Activated CD4-positive, alpha-beta T cell treated with anti-CD3 and anti-CD28 coated beads, Interleukin-2, amount 10 ng/mL, durations not matched to agents 24 days and 14 days (primary cell): ENCODE results near the gene RPS6KA5. TPM values are rescaled to one million over a fixed set of nuclear protein-coding genes. Genes with fewer than 3 reads are reported as not detected.
"Not testable (repeated sequence)": the region's sequence is repeated elsewhere in the genome, so short reads cannot be mapped to it uniquely, and the experiment has no call there.

ENCODE experiments used
- DNase-seq: peaks from one replicate; pipeline ENCODE4 v3.0.0; 2022
- H3K27ac Mint-ChIP-seq: one replicate; pipeline ENCODE4 v1.8.0; 2022; ENCODE audit warnings: mild to moderate bottlenecking, mixed read lengths
- H3K27me3 Mint-ChIP-seq: one replicate; pipeline ENCODE4 v1.8.0; 2022; ENCODE audit warnings: mixed read lengths
- H3K36me3 Mint-ChIP-seq: one replicate; pipeline ENCODE4 v1.8.0; 2022; ENCODE audit warnings: low read depth, mild to moderate bottlenecking, mixed read lengths
- H3K4me1 Mint-ChIP-seq: one replicate; pipeline ENCODE4 v1.8.0; 2021; ENCODE audit warnings: mixed read lengths
- H3K4me3 Mint-ChIP-seq: one replicate; pipeline ENCODE4 v1.8.0; 2022; ENCODE audit warnings: mild to moderate bottlenecking, moderate library complexity, mixed read lengths
- H3K9me3 Mint-ChIP-seq: one replicate; pipeline ENCODE4 v1.8.0; 2021; ENCODE audit warnings: mixed read lengths
- intact Hi-C: fragments of 100-400 bp; cut with micrococcal nuclease; formaldehyde crosslinking; loops from one replicate; pipeline ENCODE4 v1.15.1; 2023
- total RNA-seq: library from RNA; stranded (reverse); gene quantifications from 2 replicates; pipeline ENCODE4 v1.2.3, GENCODE V29; 2022

RPS6KA5 gene
- total RNA-seq, 1 donor from 2014 or later, result 13.8 TPM

DNA sequence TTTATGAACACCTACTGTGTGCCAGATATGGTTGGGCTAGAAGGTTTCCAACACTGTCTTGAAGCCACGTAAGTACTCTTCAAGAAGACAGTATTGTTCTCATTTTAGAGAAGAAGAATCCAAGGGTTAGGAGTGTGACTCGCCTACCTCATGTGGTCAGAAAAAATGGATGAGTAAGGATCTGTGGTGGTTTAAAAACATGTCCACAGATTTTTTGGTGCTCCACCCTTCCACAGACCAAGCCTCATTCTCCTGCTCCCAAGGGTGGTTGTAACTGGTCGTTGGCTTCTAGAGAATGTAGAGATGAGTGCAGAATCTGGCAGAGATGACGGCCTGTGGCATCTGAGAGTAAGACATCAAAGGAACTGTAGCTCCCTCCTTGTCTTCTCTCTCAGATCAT lies 213.9 kb downstream of the RPS6KA5 start:
- intact Hi-C loops, result no loop called here
- DNase-seq, result no peak
- H3K27ac Mint-ChIP-seq, result no peak overlapping the region
- H3K36me3 Mint-ChIP-seq, result no peaks in the 10 kb centered on the region
- no peaks in the 10 kb centered on the region for H3K27me3 Mint-ChIP-seq
- H3K4me1 Mint-ChIP-seq, result peaks cover 6% of the 10 kb centered on the region
- no peak overlapping the region for H3K4me3 Mint-ChIP-seq
- no peaks in the 10 kb centered on the region for H3K9me3 Mint-ChIP-seq

GRCh38 chr14:90844321-90844720 lies 216.1 kb downstream of the RPS6KA5 start:
- intact Hi-C loops, result no loop called here
- DNase-seq, result peak; percentile 54
- Mint-ChIP-seq H3K4me1 (peaks cover 6% of the 10 kb centered on the region), H3K27me3 (no peaks in the 10 kb centered on the region), H3K27ac (no peak overlapping the region), H3K9me3 (no peaks in the 10 kb centered on the region), H3K4me3 (no peak overlapping the region), H3K36me3 (no peaks in the 10 kb centered on the region)

DNA sequence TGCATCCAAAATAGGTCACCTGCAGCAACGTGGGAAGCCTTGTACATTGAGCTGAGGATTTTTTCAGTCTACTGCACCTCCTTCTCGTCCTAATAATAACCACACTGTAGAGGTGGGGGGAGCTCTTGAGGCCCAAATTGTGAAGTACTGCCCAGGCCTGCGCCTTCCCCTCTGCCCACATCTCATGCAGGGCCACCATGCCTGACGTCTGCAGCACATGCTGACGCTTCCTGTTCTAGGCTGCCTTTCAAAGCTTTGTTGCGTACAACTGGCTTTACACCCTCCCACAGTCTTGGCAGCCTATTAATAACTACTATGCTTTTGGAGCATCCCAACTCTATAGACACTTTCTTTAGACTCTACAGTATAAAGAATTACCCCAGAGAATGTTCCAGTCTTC lies 217.7 kb downstream of the RPS6KA5 start:
- Mint-ChIP-seq H3K36me3 (no peaks in the 10 kb centered on the region), H3K27me3 (no peaks in the 10 kb centered on the region), H3K4me3 (no peak overlapping the region), H3K9me3 (no peaks in the 10 kb centered on the region), H3K27ac (no peak overlapping the region), H3K4me1 (peaks cover 6% of the 10 kb centered on the region)
- no peak for DNase-seq
- intact Hi-C loops, result no loop called here

DNA sequence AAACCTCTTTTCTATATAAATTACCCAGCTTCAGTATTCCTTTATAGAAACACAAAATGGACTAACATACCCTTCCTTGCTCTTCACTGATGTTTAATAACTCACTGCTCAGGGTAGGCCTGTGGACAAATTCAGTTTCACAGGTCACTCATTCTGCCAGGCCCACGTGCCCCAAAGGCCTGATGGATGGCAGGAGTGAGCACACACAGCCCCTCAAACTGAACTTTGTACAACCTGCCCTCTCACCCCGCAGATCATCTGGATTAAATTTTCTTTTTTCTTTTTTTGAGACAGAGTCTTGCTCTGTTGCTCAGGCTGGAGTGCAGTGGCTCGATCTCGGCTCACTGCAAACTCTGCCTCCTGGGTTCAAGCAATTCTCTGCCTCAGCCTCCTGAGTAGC lies 219.8 kb downstream of the RPS6KA5 start:
- intact Hi-C loops, H3K27me3 Mint-ChIP-seq, H3K9me3 Mint-ChIP-seq, DNase-seq, H3K4me3 Mint-ChIP-seq, H3K36me3 Mint-ChIP-seq, H3K27ac Mint-ChIP-seq: not testable (repeated sequence)
- H3K4me1 Mint-ChIP-seq, result peaks cover 16% of the 10 kb centered on the region

DNA sequence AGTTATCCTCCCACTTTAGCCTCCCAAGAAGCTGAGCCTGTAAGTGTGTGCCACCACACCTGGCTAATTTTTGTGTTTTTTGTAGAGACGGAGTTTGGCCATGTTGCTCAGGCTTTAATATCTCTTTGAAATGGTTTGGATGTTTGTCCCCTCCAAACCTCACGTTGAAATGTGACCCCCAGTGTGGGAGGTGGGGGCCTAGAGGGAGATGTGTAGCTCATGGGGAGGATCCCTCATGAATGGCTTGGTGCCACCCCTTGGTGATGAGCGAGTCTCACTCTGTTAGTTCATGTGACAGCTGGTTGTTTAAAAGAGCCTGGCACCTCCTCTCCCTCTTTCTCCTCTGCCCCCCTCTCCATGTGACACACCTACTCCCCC lies 220.6 kb downstream of the RPS6KA5 start:
- Mint-ChIP-seq H3K27ac (no peak overlapping the region), H3K36me3 (no peaks in the 10 kb centered on the region), H3K27me3 (peaks cover 8% of the 10 kb centered on the region), H3K4me1 (peaks cover 19% of the 10 kb centered on the region), H3K4me3 (no peak overlapping the region), H3K9me3 (no peaks in the 10 kb centered on the region)
- intact Hi-C loops, result no loop called here
- DNase-seq, result no peak

DNA sequence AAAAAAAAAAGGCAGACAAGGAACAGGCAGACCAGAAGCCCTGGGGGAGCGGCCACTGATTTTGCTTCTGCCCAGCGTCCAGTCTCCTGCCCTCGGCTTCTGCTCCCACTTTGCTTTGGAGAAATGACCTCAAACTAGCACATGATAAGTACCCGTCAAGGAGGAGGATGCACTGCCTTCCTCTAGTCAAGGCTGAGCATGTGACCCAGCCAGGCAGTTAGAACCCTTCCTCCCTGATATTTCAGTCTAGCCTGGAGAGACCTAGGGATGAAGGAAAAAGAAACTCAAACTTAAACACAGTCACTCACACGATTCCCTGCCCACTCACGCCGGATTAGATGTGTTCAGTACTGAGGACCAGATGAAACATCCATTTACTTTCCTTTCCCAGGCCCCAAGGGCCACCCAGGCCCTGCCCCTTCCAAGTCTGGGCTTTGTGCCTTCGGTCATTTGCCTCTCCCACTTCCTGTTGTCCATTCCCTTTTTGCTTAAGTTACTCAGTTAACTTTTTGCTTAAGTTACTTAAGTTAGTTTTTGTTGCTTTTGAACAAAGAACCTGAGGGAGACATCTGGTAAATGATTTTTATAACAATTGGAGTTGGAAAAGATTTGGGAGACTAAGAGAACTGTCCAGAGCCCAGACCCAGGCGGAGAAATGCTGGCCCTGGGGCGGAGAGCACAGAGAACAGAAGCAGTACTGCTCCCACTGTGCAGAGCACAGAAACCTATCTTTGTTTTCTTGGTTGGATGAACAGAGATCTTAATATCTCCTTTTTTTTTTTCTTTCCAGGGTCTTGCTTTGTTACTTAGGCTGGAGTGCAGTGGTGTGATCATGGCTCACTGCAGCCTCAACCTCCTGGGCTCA lies 221.2 kb downstream of the RPS6KA5 start:
- no peak overlapping the region for H3K27ac Mint-ChIP-seq

GRCh38 chr14:90838531-90838930 lies 221.9 kb downstream of the RPS6KA5 start:
- H3K4me3 Mint-ChIP-seq, H3K27me3 Mint-ChIP-seq, intact Hi-C loops, DNase-seq, H3K36me3 Mint-ChIP-seq, H3K9me3 Mint-ChIP-seq, H3K27ac Mint-ChIP-seq: not testable (repeated sequence)
- H3K4me1 Mint-ChIP-seq, result peaks cover 18% of the 10 kb centered on the region

More for the DNA sequence above, 221.2 kb downstream of the RPS6KA5 start:
- H3K27me3 Mint-ChIP-seq, result peaks cover 9% of the 10 kb centered on the region
- DNase-seq, result no peak
- no peak overlapping the region for H3K4me3 Mint-ChIP-seq
- intact Hi-C loops, result no loop called here
- H3K4me1 Mint-ChIP-seq, result peaks cover 18% of the 10 kb centered on the region
- H3K9me3 Mint-ChIP-seq, result no peaks in the 10 kb centered on the region
- H3K36me3 Mint-ChIP-seq, result no peaks in the 10 kb centered on the region

- Mint-ChIP-seq H3K4me3 (no peak overlapping the region), H3K27me3 (peaks cover 9% of the 10 kb centered on the region), H3K36me3 (no peaks in the 10 kb centered on the region), H3K9me3 (no peaks in the 10 kb centered on the region), H3K4me1 (peaks cover 13% of the 10 kb centered on the region), H3K27ac (no peak overlapping the region)
- DNase-seq, result no peak
- intact Hi-C loops, result no loop called here
Observed at GRCh38 chr14:90837355-90837754, 223.1 kb downstream of the RPS6KA5 start.

DNA sequence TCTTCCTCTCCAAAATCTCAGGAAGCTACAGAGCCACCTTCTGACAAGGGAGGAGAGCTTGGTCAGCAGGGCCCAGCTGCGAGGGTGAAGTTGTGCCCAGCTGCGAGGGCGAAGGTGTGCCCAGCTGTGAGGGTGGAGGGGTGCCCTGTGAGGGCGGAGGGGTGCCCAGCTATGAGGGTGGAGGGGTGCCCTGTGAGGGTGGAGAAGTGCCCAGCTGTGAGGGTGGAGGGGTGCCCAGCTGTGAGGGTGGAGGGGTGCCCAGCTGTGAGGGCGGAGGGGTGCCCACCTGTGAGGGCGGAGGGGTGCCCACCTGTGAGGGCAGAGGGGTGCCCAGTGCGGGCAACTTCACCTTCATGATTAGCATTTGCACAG lies 223.8 kb downstream of the RPS6KA5 start:
- H3K9me3 Mint-ChIP-seq, result no peaks in the 10 kb centered on the region
- peaks cover 13% of the 10 kb centered on the region for H3K4me1 Mint-ChIP-seq
- H3K27me3 Mint-ChIP-seq, result peaks cover 9% of the 10 kb centered on the region
- H3K27ac Mint-ChIP-seq, result peak overlapping the region; percentile 49
- DNase-seq, result no peak
- intact Hi-C loops, result no loop called here
- peak overlapping the region; percentile 60 for H3K4me3 Mint-ChIP-seq
- H3K36me3 Mint-ChIP-seq, result no peaks in the 10 kb centered on the region

GRCh38 chr14:90831821-90832220 lies 228.6 kb downstream of the RPS6KA5 start:
- no peak for DNase-seq
- peaks cover 3% of the 10 kb centered on the region for H3K9me3 Mint-ChIP-seq
- peaks cover 34% of the 10 kb centered on the region for H3K4me1 Mint-ChIP-seq
- H3K27ac Mint-ChIP-seq, result no peak overlapping the region
- H3K27me3 Mint-ChIP-seq, result peaks cover 4% of the 10 kb centered on the region
- no peak overlapping the region for H3K4me3 Mint-ChIP-seq
- H3K36me3 Mint-ChIP-seq, result no peaks in the 10 kb centered on the region
- intact Hi-C loops, result no loop called here

DNA sequence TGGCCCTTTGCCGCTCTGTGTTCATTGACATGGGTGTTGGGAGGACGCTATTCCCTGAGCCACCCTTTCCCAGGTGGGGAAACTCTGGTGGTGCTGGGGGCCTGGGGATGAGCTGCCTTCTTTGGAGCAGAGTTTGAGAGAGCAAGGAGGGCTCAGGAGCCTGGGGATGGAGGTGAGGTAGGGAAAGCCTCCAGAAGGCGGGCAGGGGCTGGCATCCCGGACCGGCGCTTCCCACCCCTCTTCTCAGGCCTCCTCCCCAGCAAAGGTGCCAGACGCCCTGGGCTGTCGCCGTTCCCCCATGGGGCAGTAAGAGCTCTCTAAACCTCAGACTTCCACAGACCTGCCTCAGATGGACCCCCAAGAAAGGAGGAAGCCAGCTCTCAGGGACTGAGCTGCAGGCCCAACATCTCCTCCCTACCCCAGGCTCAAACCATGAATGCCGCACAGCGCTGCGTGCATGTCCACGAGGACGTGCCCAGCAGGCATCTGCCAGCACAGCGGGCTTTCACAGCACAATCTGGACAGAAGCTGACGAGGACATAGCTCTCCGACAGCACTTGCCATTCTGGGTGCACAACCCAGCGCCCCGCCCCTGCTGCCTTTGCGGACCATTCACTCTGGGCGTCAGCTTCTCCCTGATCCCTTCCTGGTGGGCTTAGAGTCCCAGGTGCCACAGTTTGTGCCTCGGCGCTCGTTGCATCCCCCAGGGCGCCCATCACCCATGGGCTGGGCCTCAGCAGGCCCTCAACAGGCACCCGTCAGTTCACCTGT lies 229.3 kb downstream of the RPS6KA5 start:
- no peak for DNase-seq
- Mint-ChIP-seq H3K4me1 (peaks cover 29% of the 10 kb centered on the region), H3K4me3 (no peak overlapping the region), H3K36me3 (no peaks in the 10 kb centered on the region), H3K27me3 (peaks cover 2% of the 10 kb centered on the region), H3K27ac (no peak overlapping the region), H3K9me3 (peaks cover 3% of the 10 kb centered on the region)
- intact Hi-C loops, result no loop called here

- intact Hi-C loops, result loop anchor here (2.0 to 10.0 kb wide), 2 partner anchors 71 to 495 kb away; partner anchors contain the start of gene NRDE2
- no peaks in the 10 kb centered on the region for H3K27me3 Mint-ChIP-seq
- no peak for DNase-seq
- H3K9me3 Mint-ChIP-seq, result peaks cover 7% of the 10 kb centered on the region
- no peak overlapping the region for H3K4me3 Mint-ChIP-seq
- no peaks in the 10 kb centered on the region for H3K36me3 Mint-ChIP-seq
- peak overlapping the region; percentile 63 for H3K27ac Mint-ChIP-seq
- H3K4me1 Mint-ChIP-seq, result peaks cover 22% of the 10 kb centered on the region
Observed at GRCh38 chr14:90829677-90830076, 230.8 kb downstream of the RPS6KA5 start.

- peaks cover 22% of the 10 kb centered on the region for H3K4me1 Mint-ChIP-seq
- H3K36me3 Mint-ChIP-seq, result no peaks in the 10 kb centered on the region
- peaks cover 11% of the 10 kb centered on the region for H3K9me3 Mint-ChIP-seq
- peak overlapping the region; percentile 93 for H3K27ac Mint-ChIP-seq
- H3K4me3 Mint-ChIP-seq, result peak overlapping the region; percentile 80
- H3K27me3 Mint-ChIP-seq, result no peaks in the 10 kb centered on the region
- DNase-seq, result peak; percentile 84
- intact Hi-C loops, result loop anchor here (2.0 to 10.0 kb wide), 2 partner anchors 70 to 494 kb away; partner anchors contain the start of gene NRDE2
Observed at GRCh38 chr14:90828642-90829487, 231.6 kb downstream of the RPS6KA5 start.
